HG02623 (cell line): ENCODE results near the gene TOMM70.
A peak's percentile ranks its signal among the peaks of the same experiment; 100 is the strongest.
"Not testable (repeated sequence)": the region's sequence is repeated elsewhere in the genome, so short reads cannot be mapped to it uniquely, and the experiment has no call there.

ENCODE experiments used
- ATAC-seq: cut with Tn5 transposase; IDR thresholded peaks from one replicate; pipeline ENCODE4 v1.9.1; 2021; ENCODE audit warnings: moderate library complexity; ENCODE audit not compliant: unreplicated experiment

TOMM70 gene

GRCh38 chr3:100366424-100366823, 34.5 kb downstream of the TOMM70 start:
- ATAC-seq = no peak

- no peak for ATAC-seq
Measured at GRCh38 chr3:100364421-100364820, 36.5 kb downstream of the TOMM70 start.

DNA sequence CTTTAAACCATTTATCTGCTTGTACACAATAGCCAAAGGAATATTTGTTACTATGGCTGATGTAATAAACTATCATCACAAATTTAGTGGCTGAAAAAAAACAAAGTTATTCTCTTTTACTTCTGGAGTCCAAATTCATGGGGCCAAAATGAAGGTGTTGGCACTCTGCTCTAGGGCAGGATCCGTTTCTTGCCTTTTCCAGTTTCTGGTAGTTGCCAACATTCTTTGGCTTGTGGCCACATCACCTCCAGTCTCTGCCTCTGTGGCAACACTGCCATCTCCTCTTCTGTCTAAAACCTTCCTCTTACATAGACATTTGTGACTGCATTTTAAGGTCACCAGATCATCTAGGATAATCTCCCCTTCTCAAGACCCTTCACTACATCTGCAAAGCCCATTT, 39.0 kb downstream of the TOMM70 start:
- ATAC-seq = no peak

- ATAC-seq = no peak
Measured at GRCh38 chr3:100360757-100361496, 40.0 kb downstream of the TOMM70 start.

DNA sequence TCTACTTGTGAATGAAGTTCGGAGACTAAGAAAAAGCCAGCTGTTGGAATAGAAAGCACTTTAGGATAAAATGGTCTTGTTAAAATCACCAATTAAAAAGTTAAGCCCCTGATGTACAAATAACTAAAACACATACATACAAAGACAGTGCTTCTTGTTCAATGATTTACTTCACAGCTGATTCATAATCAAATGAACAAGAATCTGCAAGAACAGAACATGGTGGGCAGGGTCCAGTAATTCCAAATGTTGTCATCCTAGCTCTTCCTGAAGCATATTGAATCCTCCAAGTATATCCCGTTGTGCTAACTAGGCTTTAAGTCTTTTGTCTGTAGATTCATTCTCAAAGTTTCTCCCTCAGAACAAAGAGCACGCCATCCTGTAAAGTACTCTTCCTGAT, 41.9 kb downstream of the TOMM70 start:
- ATAC-seq = no peak

GRCh38 chr3:100358413-100358812, 42.5 kb downstream of the TOMM70 start:
- ATAC-seq = no peak

DNA sequence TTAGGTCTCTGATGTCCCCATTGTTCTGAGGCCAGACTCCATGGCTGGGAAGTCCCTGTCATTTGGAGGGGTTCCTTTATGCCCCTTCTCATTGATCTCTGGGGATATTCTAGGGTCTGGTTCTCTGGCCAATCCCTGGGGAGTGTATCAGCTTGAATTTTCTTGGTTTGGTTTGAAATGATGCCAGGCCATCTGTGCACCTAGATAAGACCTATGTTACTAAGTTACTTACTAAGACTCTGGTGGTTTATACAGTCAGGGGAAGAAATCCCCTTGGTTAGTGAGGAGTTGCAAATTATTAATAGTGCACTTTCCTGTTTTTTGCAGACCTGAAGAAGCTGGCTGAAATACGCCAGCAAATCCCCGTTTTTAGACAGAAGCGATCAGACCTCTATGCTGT, 46.0 kb downstream of the TOMM70 start:
- no peak for ATAC-seq

DNA sequence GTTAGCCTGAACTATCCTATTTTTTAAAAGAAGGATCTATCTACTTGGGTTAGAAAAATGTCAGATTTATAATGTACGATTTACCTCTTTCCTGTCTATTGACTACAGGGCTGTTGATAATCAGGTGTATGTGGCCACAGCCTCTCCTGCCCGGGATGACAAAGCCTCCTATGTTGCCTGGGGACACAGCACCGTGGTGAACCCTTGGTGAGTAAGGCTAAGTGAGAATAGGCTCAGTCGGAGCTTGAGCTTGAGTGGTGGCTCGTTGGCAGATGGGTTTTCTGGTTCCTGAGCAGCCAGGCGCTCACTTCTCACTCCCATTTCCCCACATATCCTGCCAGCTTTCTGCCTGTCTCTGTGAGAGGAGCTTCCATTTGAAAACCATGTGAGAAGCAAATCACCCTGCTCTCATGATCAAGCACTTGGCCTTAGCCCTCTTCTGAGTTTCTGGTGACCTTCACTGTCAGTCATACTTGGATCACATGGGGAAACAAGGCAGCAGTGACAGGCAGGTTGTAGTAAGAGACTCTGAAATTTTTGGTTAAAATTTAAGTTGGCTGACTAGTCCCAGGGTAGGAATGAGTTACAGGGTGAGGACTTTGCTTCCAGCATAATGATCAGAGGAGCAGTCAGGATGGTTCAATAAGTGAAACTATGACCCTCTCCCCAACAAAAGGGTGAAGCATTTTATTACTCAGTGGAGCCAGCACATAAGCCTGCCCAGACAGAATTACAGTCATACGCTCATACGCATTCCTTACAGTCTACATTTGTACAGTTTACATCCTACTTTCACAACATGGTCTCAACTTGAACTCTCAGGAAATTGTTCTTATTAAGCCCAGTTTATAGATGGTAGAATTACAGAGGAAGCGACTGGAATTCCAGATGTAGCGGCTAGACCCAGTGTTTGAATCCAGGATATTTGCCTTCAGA, 48.3 kb downstream of the TOMM70 start:
- ATAC-seq = no peak

- not testable (repeated sequence) for ATAC-seq
Measured at GRCh38 chr3:100351770-100352169, 49.1 kb downstream of the TOMM70 start.

GRCh38 chr3:100348727-100349126, 52.2 kb downstream of the TOMM70 start:
- no peak for ATAC-seq

DNA sequence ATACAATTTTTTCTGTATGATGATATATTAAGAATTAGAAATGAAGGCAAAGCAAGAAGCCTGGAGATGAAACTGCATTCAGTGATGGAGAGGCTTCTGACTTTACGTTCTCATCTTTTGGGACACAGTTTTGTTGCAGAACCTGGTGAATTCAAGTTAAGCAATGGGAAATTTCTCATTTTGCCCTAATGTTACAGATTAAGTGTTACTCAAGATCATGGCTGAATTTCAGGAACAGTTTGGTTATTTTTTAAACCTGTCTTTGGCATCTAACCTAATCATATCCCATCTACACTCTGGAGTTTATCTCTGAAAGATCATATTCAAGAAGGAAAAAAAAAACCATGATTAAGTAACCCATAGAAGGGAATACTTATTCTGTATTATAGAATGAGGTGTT, 60.4 kb downstream of the TOMM70 start:
- no peak for ATAC-seq

DNA sequence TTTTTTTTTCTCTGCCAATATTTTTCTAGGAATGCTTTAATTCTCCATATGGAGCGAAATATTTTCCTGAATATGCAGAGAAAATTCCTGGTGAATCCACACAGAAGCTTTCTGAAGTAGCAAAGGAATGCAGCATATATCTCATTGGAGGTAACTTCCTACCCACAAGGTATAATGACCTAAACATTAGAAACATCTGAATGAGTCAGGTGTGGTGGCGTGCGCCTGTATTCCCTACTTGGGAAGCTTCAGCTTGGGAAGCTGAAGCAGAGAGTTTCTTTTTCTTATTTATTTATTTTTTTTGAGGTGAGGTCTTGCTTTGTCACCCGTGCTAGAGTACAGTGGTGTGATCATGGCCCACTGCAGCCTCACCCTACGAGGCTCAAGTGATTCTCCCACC, 61.1 kb downstream of the TOMM70 start:
- ATAC-seq = no peak

DNA sequence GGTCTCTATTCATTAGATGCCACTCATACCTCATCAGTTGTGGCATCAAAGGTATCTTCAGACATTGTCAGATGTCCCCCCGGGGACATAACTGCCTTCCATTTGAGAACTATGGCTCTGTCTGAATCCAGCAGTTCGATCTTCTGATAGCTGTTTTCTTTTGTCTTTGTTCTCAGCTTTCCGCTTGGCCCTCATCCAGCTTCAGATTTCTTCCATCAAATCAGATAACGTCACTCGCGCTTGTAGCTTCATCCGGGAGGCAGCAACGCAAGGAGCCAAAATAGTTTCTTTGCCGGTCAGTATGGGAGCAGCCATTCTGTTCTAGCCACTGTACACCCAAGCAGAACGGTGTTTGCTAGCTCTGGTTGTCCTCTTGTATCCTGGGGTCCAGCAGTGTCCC, 62.0 kb downstream of the TOMM70 start:
- no peak for ATAC-seq

DNA sequence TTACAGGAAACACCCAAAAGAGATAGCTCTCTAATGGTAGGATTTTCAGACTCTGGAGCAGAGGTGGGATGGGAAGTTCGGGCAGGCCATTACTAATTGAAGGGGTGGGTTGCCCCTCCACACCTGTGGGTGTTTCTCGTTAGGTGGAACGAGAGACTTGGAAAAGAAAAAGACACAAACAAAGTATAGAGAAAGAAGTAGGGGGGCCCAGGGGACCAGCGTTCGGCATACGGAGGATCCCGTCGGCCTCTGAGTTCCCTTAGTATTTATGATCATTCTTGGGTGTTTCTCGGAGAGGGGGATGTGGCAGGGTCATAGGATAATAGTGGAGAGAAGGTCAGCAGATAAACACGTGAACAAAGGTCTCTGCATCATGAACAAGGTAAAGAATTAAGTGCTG, 64.7 kb downstream of the TOMM70 start:
- ATAC-seq = not testable (repeated sequence)

DNA sequence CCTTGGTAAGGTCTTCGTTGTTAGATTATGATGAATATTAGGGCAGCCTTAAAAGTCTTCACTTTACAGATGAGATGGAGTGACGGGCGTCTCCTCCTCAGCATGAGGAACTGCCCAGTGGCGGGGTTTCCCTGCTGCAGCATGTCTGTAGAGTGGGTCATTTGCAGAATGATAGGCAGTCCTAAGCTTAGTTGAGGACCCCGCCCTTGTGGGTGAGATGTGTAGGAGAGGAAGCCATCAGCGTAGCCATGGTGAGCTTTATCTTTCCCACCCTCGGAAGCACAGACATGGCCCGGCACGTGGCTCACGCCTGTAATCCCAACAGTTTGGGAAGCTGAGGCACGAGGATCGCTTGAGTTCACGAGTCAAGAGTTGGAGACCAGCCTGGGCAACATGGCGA, 65.5 kb downstream of the TOMM70 start:
- ATAC-seq = peak; percentile 40

- peak; percentile 98 for ATAC-seq
Measured at GRCh38 chr3:100334488-100335351, 66.2 kb downstream of the TOMM70 start, which contains the start of gene NIT2. Gene NIT2, plus strand, starts transcription at chr3:100334757. Its CDS starts 35 bp downstream, at chr3:100334792.

- peak; percentile 15 for ATAC-seq
Measured at GRCh38 chr3:100333970-100334487, 66.9 kb downstream of the TOMM70 start.

- no peak for ATAC-seq
Measured at GRCh38 chr3:100333051-100333450, 67.8 kb downstream of the TOMM70 start.

DNA sequence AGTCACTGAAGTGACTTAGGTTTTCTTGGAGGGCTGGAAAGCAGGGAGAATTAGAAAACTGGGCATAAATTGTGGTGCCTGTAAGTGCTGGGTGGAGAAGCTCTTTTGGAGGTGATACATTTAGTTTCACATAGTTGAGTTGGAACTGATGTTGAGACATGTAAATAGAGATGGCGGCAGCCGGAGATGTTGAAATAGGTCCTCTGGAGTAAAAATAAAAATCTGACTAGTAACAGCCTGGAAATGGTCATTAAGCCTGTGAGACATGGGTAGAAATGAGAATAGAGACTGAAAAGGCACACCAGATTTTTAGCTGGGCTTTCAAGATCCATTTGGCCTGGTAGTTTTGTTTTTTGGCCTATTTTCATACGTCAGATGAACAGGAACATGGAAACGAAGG, 69.2 kb downstream of the TOMM70 start:
- ATAC-seq = no peak

DNA sequence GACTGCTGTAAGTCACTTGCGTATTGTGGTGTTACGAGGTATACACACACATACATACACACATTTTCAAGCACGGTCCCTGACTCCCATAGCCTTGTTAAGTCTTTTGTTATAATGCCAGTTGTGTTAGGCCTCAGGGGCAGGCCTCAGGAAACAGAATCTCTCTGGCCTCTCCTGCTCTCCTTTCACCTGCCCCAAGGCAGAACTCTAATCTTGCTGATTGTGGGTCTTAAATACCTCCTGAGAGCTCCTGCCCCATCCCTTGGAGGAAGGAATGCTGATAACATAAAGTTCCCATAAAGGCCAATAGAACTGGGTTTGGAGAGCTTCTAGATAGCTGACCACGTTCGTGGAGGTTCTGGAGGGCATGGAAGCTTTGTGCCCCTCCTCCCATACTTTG, 70.2 kb downstream of the TOMM70 start:
- ATAC-seq = no peak
